Endothelial cell of umbilical vein (primary cell): Measurements from ENCODE around the gene SLC45A1.

Source experiments
- POLR2A ChIP-seq: IDR thresholded peaks from 2 replicates; pipeline ENCODE4 v1.6.1; 2012; ENCODE audit warnings: low read depth, mild to moderate bottlenecking, control low read depth, low read length
- POLR2AphosphoS5 ChIP-seq: IDR thresholded peaks from 2 replicates; pipeline ENCODE4 v1.6.1; 2012; ENCODE audit warnings: low read depth, mild to moderate bottlenecking, control low read depth, low read length, moderate library complexity; ENCODE audit not compliant: insufficient read depth
- TF ChIP-seq, protein P1 (sequence below), 2 donors: IDR thresholded peaks; 1 replicate in 1 of 2; 2 replicates in 1 of 2; pipeline ENCODE4 v1.5.1; 2011; ENCODE audit warnings: low read length in 2 of 2, mild to moderate bottlenecking in 2 of 2, moderate library complexity in 2 of 2, control low read depth in 1 of 2, inconsistent platforms in 1 of 2, low read depth in 1 of 2; ENCODE audit not compliant: insufficient read depth in 1 of 2; ENCODE audit errors: extremely low read depth in 1 of 2

DNA sequence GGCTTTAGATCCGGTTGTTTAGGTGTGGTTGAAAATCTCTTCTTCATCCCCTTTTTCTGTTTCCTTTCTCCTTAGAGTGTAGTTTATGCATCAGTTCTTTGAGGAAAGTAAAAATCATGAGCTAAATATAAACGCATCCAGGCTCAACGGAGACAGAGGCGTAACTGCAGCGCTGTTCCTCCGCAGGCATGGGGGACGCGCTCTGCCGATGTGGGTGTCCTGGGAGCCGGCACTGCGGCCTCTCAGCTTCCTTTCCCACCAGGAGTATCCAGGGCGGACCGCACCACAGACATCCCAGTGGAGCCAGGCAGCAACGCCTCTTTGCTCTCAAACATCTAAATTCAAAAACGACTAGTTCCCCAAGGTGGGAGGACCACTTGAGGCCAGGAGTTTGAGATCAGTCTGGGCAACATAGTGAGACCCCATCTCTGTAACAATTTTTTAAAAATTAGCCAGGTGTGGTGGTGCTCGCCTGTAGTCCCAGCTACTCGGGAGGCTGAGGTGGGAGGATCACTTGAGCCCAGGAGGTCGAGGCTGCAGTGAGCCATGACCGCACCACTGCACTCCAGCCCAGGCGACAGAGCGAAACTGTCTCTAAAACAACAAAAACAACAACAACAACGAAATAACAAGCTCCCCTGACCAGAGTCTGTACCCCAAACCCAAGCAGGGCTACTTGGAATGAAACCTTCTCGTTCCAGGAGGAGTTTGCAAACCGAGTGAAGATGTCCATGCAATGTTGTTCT, 16.4 kb downstream of the SLC45A1 start:
- TF ChIP-seq POLR2AphosphoS5 (no peak), POLR2A (no peak)
- TF ChIP-seq, protein P1, sequence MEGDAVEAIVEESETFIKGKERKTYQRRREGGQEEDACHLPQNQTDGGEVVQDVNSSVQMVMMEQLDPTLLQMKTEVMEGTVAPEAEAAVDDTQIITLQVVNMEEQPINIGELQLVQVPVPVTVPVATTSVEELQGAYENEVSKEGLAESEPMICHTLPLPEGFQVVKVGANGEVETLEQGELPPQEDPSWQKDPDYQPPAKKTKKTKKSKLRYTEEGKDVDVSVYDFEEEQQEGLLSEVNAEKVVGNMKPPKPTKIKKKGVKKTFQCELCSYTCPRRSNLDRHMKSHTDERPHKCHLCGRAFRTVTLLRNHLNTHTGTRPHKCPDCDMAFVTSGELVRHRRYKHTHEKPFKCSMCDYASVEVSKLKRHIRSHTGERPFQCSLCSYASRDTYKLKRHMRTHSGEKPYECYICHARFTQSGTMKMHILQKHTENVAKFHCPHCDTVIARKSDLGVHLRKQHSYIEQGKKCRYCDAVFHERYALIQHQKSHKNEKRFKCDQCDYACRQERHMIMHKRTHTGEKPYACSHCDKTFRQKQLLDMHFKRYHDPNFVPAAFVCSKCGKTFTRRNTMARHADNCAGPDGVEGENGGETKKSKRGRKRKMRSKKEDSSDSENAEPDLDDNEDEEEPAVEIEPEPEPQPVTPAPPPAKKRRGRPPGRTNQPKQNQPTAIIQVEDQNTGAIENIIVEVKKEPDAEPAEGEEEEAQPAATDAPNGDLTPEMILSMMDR (IDR thresholded peaks at IDR 0.05; ENCODE audit: extremely low read depth in 1 of 2, insufficient read depth in 1 of 2, low read depth in 1 of 2, low read length in 2 of 2), result no peak
